ENCODE results near the gene TULP3.

TULP3 gene

DNA sequence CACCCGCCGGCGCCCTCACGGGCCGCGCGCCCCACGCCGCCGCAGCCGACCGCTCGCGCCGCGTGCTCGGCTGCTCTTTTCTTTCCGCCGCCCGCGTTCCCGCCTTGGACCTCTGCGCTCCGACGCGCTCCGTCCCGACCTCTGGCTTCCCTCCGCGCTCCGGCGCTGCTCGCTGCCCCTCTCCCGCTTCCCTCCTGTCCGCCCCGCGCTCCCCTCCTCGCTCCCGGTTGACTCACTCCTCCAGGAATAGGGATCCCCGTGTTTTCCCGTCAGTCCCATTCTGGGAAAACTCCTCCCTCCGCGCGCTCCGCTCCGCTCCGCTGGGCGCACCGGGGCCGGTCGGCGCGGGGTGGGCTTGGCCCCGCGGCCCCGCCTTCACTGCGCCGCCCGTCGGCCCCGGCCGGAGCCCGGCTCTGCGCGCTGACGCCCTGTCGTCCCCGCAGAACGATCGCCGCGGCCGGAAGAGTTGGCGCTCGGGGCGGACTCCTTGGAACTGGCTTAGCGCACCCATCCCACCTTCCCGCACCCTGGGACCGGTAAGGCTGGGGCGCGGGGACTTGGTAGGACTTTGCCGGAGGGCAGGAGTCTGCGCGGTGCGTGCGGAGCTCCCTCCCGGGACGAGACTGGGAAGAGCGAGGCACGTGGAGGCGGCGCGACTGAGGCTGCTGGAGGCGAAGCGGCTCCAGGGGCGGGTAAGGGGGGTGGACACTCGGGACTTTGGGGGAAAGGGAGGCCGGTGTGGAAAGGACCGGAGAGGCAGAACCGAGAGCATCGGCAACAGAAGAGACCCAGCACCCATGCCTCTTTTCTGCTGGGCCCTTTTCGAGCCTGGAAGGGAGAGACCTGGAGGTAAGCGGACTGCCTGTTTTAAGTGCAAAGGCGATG, 69.1 kb downstream of the TULP3 start (continued):
- TF ChIP-seq, protein P1, sequence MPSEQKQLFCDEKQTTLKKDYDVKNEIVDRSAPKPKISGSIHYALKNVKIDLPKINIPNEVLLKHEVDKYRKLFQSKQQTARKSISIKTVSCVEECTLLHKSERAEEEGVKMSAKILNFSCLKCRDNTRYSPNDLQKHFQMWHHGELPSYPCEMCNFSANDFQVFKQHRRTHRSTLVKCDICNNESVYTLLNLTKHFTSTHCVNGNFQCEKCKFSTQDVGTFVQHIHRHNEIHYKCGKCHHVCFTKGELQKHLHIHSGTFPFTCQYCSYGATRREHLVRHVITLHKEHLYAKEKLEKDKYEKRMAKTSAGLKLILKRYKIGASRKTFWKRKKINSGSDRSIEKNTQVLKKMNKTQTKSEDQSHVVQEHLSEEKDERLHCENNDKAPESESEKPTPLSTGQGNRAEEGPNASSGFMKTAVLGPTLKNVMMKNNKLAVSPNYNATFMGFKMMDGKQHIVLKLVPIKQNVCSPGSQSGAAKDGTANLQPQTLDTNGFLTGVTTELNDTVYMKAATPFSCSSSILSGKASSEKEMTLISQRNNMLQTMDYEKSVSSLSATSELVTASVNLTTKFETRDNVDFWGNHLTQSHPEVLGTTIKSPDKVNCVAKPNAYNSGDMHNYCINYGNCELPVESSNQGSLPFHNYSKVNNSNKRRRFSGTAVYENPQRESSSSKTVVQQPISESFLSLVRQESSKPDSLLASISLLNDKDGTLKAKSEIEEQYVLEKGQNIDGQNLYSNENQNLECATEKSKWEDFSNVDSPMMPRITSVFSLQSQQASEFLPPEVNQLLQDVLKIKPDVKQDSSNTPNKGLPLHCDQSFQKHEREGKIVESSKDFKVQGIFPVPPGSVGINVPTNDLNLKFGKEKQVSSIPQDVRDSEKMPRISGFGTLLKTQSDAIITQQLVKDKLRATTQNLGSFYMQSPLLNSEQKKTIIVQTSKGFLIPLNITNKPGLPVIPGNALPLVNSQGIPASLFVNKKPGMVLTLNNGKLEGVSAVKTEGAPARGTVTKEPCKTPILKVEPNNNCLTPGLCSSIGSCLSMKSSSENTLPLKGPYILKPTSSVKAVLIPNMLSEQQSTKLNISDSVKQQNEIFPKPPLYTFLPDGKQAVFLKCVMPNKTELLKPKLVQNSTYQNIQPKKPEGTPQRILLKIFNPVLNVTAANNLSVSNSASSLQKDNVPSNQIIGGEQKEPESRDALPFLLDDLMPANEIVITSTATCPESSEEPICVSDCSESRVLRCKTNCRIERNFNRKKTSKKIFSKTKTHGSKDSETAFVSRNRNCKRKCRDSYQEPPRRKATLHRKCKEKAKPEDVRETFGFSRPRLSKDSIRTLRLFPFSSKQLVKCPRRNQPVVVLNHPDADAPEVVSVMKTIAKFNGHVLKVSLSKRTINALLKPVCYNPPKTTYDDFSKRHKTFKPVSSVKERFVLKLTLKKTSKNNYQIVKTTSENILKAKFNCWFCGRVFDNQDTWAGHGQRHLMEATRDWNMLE (tag by site-specific recombination; conservative IDR thresholded peaks at IDR 0.05; ENCODE audit: low read depth): no peak
- TF ChIP-seq ZNF837 (tag by site-specific recombination; IDR thresholded peaks at IDR 0.05): no peak
- no peak for TF ChIP-seq ZFHX2 (tag by site-specific recombination; conservative IDR thresholded peaks at IDR 0.05)
- no peak for TF ChIP-seq HOXC10 (CRISPR knock-in tag; IDR thresholded peaks at IDR 0.05)
- TF ChIP-seq KLF9 (tag by site-specific recombination; IDR thresholded peaks at IDR 0.05; ENCODE audit: low read depth): peak; percentile 51
- TF ChIP-seq, protein P2, sequence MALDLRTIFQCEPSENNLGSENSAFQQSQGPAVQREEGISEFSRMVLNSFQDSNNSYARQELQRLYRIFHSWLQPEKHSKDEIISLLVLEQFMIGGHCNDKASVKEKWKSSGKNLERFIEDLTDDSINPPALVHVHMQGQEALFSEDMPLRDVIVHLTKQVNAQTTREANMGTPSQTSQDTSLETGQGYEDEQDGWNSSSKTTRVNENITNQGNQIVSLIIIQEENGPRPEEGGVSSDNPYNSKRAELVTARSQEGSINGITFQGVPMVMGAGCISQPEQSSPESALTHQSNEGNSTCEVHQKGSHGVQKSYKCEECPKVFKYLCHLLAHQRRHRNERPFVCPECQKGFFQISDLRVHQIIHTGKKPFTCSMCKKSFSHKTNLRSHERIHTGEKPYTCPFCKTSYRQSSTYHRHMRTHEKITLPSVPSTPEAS (tag by site-specific recombination; IDR thresholded peaks at IDR 0.05): no peak
- TF ChIP-seq, protein P3, sequence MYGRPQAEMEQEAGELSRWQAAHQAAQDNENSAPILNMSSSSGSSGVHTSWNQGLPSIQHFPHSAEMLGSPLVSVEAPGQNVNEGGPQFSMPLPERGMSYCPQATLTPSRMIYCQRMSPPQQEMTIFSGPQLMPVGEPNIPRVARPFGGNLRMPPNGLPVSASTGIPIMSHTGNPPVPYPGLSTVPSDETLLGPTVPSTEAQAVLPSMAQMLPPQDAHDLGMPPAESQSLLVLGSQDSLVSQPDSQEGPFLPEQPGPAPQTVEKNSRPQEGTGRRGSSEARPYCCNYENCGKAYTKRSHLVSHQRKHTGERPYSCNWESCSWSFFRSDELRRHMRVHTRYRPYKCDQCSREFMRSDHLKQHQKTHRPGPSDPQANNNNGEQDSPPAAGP (tag by site-specific recombination; IDR thresholded peaks at IDR 0.05): 0 out of 2 replicates have a peak, but pooled peaks have one; percentile 33
- peak; percentile 89 for TF ChIP-seq ZNF335 (tag by site-specific recombination; conservative IDR thresholded peaks at IDR 0.05)
- TF ChIP-seq, protein P4, sequence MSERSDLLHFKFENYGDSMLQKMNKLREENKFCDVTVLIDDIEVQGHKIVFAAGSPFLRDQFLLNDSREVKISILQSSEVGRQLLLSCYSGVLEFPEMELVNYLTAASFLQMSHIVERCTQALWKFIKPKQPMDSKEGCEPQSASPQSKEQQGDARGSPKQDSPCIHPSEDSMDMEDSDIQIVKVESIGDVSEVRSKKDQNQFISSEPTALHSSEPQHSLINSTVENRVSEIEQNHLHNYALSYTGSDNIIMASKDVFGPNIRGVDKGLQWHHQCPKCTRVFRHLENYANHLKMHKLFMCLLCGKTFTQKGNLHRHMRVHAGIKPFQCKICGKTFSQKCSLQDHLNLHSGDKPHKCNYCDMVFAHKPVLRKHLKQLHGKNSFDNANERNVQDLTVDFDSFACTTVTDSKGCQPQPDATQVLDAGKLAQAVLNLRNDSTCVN (tag by site-specific recombination; optimal IDR thresholded peaks at IDR 0.05): peak; percentile 92
- no peak for TF ChIP-seq MZF1 (tag by site-specific recombination; IDR thresholded peaks at IDR 0.05; ENCODE audit: borderline replicate concordance)
- TF ChIP-seq ZNF391 (tag by site-specific recombination; IDR thresholded peaks at IDR 0.05; ENCODE audit: borderline replicate concordance, low read depth): no peak
- no peak for TF ChIP-seq ZNF19 (tag by site-specific recombination; IDR thresholded peaks at IDR 0.05; ENCODE audit: low read depth)
- TF ChIP-seq ZNF624 (tag by site-specific recombination; IDR thresholded peaks at IDR 0.05): no peak
- no peak for TF ChIP-seq ZNF394 (tag by site-specific recombination; IDR thresholded peaks at IDR 0.05; ENCODE audit: borderline replicate concordance)
- TF ChIP-seq, protein P5, sequence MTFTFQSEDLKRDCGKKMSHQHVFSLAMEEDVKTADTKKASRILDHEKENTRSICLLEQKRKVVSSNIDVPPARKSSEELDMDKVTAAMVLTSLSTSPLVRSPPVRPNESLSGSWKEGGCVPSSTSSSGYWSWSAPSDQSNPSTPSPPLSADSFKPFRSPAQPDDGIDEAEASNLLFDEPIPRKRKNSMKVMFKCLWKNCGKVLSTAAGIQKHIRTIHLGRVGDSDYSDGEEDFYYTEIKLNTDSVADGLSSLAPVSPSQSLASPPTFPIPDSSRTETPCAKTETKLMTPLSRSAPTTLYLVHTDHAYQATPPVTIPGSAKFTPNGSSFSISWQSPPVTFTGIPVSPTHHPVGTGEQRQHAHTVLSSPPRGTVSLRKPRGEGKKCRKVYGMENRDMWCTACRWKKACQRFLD (tag by site-specific recombination; IDR thresholded peaks at IDR 0.05): no peak
- no peak for TF ChIP-seq ZNF670 (tag by site-specific recombination; IDR thresholded peaks at IDR 0.05; ENCODE audit: low read depth)
- TF ChIP-seq KLF7 (tag by site-specific recombination; IDR thresholded peaks at IDR 0.05; ENCODE audit: borderline replicate concordance): no peak
- peak; percentile 70 for TF ChIP-seq KLF10 (tag by site-specific recombination; IDR thresholded peaks at IDR 0.05)
- no peak for TF ChIP-seq OVOL3 (tag by site-specific recombination; IDR thresholded peaks at IDR 0.05)
- no peak for TF ChIP-seq ZNF146 (tag by site-specific recombination; IDR thresholded peaks at IDR 0.05)
- TF ChIP-seq SP3 (tag by site-specific recombination; IDR thresholded peaks at IDR 0.05): peak; percentile 69
- peak; percentile 67; the same call in 1 of the 2 replicates for TF ChIP-seq ZNF76 (tag by site-specific recombination; IDR thresholded peaks at IDR 0.05; ENCODE audit: borderline replicate concordance, low read depth)
- 0 out of 2 replicates have a peak, but pooled peaks have one; percentile 12 for TF ChIP-seq KLF16 (tag by site-specific recombination; IDR thresholded peaks at IDR 0.05)
- TF ChIP-seq SETDB1 (IDR thresholded peaks at IDR 0.05; ENCODE audit: insufficient read length, low read length): no peak
- TF ChIP-seq, protein P6, sequence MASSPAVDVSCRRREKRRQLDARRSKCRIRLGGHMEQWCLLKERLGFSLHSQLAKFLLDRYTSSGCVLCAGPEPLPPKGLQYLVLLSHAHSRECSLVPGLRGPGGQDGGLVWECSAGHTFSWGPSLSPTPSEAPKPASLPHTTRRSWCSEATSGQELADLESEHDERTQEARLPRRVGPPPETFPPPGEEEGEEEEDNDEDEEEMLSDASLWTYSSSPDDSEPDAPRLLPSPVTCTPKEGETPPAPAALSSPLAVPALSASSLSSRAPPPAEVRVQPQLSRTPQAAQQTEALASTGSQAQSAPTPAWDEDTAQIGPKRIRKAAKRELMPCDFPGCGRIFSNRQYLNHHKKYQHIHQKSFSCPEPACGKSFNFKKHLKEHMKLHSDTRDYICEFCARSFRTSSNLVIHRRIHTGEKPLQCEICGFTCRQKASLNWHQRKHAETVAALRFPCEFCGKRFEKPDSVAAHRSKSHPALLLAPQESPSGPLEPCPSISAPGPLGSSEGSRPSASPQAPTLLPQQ (tag by site-specific recombination; IDR thresholded peaks at IDR 0.05): peak; percentile 54; the same call in 1 of the 2 replicates
- peak; percentile 86; the same call in 1 of the 2 replicates for TF ChIP-seq KLF8 (tag by site-specific recombination; IDR thresholded peaks at IDR 0.05)
- no peak for TF ChIP-seq ZNF529 (tag by site-specific recombination; IDR thresholded peaks at IDR 0.05; ENCODE audit: insufficient replicate concordance)
